GM21576 (cell line): Measurements from ENCODE around the gene USP17L24.
"Not testable (repeated sequence)": the region's sequence is repeated elsewhere in the genome, so short reads cannot be mapped to it uniquely, and the experiment has no call there.

Experiments used
- ATAC-seq: cut with Tn5 transposase; IDR thresholded peaks from one replicate; pipeline ENCODE4 v1.9.1; 2021; ENCODE audit warnings: mild to moderate bottlenecking, moderate library complexity; ENCODE audit not compliant: unreplicated experiment

The USP17L24 gene, protein sequence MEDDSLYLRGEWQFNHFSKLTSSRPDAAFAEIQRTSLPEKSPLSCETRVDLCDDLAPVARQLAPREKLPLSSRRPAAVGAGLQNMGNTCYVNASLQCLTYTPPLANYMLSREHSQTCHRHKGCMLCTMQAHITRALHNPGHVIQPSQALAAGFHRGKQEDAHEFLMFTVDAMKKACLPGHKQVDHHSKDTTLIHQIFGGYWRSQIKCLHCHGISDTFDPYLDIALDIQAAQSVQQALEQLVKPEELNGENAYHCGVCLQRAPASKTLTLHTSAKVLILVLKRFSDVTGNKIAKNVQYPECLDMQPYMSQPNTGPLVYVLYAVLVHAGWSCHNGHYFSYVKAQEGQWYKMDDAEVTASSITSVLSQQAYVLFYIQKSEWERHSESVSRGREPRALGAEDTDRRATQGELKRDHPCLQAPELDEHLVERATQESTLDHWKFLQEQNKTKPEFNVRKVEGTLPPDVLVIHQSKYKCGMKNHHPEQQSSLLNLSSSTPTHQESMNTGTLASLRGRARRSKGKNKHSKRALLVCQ

DNA sequence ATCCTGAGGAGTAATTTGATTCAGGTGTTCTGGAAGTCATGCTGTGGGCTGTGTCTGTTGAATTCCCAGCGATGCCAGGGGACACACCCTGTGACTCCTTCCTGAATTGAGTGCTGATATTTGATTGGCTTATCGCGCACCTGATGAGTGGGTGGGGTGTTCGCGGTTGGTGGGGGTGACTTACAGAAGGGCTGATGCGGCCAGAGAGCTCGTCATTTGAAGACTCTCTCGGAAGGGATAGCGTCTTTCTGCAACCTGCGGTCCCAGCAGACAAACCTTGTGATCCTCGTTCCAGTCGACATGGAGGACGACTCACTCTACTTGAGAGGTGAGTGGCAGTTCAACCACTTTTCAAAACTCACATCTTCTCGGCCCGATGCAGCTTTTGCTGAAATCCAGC lies at the start of gene USP17L24:
Gene USP17L24 (plus strand): TSS at position 301 of the 400 bp plus-strand sequence. CDS start 0 bp downstream, at position 301.
- not testable (repeated sequence) for ATAC-seq

DNA sequence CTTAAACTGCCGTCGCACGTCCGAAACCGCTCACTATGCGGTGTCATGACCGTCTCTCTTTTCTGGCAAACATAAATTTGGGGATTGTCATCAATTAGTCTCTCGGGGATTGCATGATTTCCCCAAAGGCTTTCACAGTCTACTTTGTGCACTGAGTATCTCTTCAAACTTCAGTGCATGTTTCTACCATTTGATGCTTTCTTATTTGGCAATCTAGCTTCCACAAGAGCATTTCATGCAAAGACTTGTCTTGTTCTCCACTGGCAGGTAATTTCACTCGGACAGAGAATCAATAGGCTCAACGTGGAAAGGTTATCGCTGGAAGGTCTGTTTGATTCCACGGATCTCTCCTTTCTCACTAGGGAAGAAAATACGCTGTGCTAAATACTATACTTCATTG lies 774 bp upstream of the USP17L24 start:
- not testable (repeated sequence) for ATAC-seq

DNA sequence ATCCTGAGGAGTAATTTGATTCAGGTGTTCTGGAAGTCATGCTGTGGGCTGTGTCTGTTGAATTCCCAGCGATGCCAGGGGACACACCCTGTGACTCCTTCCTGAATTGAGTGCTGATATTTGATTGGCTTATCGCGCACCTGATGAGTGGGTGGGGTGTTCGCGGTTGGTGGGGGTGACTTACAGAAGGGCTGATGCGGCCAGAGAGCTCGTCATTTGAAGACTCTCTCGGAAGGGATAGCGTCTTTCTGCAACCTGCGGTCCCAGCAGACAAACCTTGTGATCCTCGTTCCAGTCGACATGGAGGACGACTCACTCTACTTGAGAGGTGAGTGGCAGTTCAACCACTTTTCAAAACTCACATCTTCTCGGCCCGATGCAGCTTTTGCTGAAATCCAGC lies 4.6 kb downstream of the USP17L24 start, which contains the start of gene USP17L25:
Gene USP17L25 (plus strand): TSS at position 301 of the 400 bp plus-strand sequence. CDS start 0 bp downstream, at position 301.
- not testable (repeated sequence) for ATAC-seq

DNA sequence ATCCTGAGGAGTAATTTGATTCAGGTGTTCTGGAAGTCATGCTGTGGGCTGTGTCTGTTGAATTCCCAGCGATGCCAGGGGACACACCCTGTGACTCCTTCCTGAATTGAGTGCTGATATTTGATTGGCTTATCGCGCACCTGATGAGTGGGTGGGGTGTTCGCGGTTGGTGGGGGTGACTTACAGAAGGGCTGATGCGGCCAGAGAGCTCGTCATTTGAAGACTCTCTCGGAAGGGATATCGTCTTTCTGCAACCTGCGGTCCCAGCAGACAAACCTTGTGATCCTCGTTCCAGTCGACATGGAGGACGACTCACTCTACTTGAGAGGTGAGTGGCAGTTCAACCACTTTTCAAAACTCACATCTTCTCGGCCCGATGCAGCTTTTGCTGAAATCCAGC lies 9.4 kb downstream of the USP17L24 start, which contains the start of gene USP17L26:
Gene USP17L26 (plus strand): TSS at position 301 of the 400 bp plus-strand sequence. CDS start 0 bp downstream, at position 301.
- ATAC-seq, result not testable (repeated sequence)

DNA sequence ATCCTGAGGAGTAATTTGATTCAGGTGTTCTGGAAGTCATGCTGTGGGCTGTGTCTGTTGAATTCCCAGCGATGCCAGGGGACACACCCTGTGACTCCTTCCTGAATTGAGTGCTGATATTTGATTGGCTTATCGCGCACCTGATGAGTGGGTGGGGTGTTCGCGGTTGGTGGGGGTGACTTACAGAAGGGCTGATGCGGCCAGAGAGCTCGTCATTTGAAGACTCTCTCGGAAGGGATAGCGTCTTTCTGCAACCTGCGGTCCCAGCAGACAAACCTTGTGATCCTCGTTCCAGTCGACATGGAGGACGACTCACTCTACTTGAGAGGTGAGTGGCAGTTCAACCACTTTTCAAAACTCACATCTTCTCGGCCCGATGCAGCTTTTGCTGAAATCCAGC lies 14.1 kb downstream of the USP17L24 start, which contains the start of gene USP17L5:
Gene USP17L5 (plus strand): TSS at position 301 of the 400 bp plus-strand sequence. CDS start 0 bp downstream, at position 301.
- ATAC-seq, result not testable (repeated sequence)

DNA sequence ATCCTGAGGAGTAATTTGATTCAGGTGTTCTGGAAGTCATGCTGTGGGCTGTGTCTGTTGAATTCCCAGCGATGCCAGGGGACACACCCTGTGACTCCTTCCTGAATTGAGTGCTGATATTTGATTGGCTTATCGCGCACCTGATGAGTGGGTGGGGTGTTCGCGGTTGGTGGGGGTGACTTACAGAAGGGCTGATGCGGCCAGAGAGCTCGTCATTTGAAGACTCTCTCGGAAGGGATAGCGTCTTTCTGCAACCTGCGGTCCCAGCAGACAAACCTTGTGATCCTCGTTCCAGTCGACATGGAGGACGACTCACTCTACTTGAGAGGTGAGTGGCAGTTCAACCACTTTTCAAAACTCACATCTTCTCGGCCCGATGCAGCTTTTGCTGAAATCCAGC lies 18.9 kb downstream of the USP17L24 start, which contains the start of gene USP17L27:
Gene USP17L27 (plus strand): TSS at position 301 of the 400 bp plus-strand sequence. CDS start 0 bp downstream, at position 301.
- not testable (repeated sequence) for ATAC-seq

DNA sequence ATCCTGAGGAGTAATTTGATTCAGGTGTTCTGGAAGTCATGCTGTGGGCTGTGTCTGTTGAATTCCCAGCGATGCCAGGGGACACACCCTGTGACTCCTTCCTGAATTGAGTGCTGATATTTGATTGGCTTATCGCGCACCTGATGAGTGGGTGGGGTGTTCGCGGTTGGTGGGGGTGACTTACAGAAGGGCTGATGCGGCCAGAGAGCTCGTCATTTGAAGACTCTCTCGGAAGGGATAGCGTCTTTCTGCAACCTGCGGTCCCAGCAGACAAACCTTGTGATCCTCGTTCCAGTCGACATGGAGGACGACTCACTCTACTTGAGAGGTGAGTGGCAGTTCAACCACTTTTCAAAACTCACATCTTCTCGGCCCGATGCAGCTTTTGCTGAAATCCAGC lies 23.6 kb downstream of the USP17L24 start, which contains the start of gene USP17L28:
Gene USP17L28 (plus strand): TSS at position 301 of the 400 bp plus-strand sequence. CDS start 0 bp downstream, at position 301.
- not testable (repeated sequence) for ATAC-seq

DNA sequence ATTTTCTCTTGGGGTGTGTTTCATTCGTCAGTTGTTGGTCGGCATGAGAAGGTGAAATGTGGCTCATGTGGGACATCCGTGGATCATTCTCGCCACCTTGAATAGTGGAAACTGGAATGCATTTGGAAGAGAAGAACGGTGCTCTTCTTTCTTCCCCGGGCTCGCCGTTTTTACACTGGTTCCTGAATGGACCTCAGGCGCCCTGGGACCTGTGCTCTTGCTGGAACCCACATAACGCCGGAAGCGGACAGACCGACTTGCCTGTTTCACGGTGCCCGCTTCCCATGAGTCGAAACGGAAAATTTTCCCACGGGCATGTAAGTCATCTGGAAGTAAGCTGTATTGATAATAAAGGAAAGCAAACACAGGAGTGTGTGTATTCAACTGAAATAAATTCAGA lies 25.9 kb downstream of the USP17L24 start:
- not testable (repeated sequence) for ATAC-seq

DNA sequence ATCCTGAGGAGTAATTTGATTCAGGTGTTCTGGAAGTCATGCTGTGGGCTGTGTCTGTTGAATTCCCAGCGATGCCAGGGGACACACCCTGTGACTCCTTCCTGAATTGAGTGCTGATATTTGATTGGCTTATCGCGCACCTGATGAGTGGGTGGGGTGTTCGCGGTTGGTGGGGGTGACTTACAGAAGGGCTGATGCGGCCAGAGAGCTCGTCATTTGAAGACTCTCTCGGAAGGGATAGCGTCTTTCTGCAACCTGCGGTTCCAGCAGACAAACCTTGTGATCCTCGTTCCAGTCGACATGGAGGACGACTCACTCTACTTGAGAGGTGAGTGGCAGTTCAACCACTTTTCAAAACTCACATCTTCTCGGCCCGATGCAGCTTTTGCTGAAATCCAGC lies 28.4 kb downstream of the USP17L24 start, which contains the start of gene USP17L29:
Gene USP17L29 (plus strand): TSS at position 301 of the 400 bp plus-strand sequence. CDS start 0 bp downstream, at position 301.
- ATAC-seq, result not testable (repeated sequence)

DNA sequence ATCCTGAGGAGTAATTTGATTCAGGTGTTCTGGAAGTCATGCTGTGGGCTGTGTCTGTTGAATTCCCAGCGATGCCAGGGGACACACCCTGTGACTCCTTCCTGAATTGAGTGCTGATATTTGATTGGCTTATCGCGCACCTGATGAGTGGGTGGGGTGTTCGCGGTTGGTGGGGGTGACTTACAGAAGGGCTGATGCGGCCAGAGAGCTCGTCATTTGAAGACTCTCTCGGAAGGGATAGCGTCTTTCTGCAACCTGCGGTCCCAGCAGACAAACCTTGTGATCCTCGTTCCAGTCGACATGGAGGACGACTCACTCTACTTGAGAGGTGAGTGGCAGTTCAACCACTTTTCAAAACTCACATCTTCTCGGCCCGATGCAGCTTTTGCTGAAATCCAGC lies 37.9 kb downstream of the USP17L24 start, which contains the start of gene USP17L30:
Gene USP17L30 (plus strand): TSS at position 301 of the 400 bp plus-strand sequence. CDS start 0 bp downstream, at position 301.
- not testable (repeated sequence) for ATAC-seq
